ENCODE measurements around the gene OR56B1.

GRCh38 chr11:5737091-5737490 lies 843 bp downstream of the OR56B1 start:
- TF ChIP-seq CTCF (conservative IDR thresholded peaks at IDR 0.05; ENCODE audit: low read length), result no peak
- TF ChIP-seq EZH2phosphoT487 (IDR thresholded peaks at IDR 0.05; ENCODE audit: borderline replicate concordance, low read depth, low read length), result no peak

Measured in OCI-LY7 (cell line).